ENCODE data around the gene TBC1D24.
"Not testable (repeated sequence)": the region's sequence is repeated elsewhere in the genome, so short reads cannot be mapped to it uniquely, and the experiment has no call there.

Gene TBC1D24

GRCh38 chr16:2469399-2470233 is 5.3 kb upstream of the TBC1D24 start:
- DNase-seq = no peak

GRCh38 chr16:2470234-2470601 is 4.7 kb upstream of the TBC1D24 start:
- DNase-seq = no peak

GRCh38 chr16:2470603-2471015 is 4.3 kb upstream of the TBC1D24 start:
- peak; percentile 50 for DNase-seq

GRCh38 chr16:2471016-2471652 is 3.8 kb upstream of the TBC1D24 start, which contains the start of gene NTN3:
TSS of gene NTN3 (plus strand) at chr16:2471297. CDS start at chr16:2471702, 405 bp downstream.
- no peak for DNase-seq

GRCh38 chr16:2471653-2472487 is 3.1 kb upstream of the TBC1D24 start:
- DNase-seq = no peak

- DNase-seq = no peak
Measured at GRCh38 chr16:2472488-2472864, 2.5 kb upstream of the TBC1D24 start.

GRCh38 chr16:2472885-2473445 is 2.0 kb upstream of the TBC1D24 start:
- DNase-seq = no peak

- DNase-seq = no peak
Measured at GRCh38 chr16:2473446-2473926, 1.4 kb upstream of the TBC1D24 start.

GRCh38 chr16:2473999-2474876 is 689 bp upstream of the TBC1D24 start:
- no peak for DNase-seq

GRCh38 chr16:2475413-2476344 is 752 bp downstream of the TBC1D24 start:
- DNase-seq = no peak

GRCh38 chr16:2476345-2476720 is 1.4 kb downstream of the TBC1D24 start:
- no peak for DNase-seq

GRCh38 chr16:2476741-2477140 is 1.8 kb downstream of the TBC1D24 start:
- no peak for DNase-seq

GRCh38 chr16:2477327-2477726 is 2.4 kb downstream of the TBC1D24 start:
- no peak for DNase-seq

GRCh38 chr16:2478279-2478678 is 3.4 kb downstream of the TBC1D24 start:
- DNase-seq = no peak

GRCh38 chr16:2479996-2480395 is 5.1 kb downstream of the TBC1D24 start:
- not testable (repeated sequence) for DNase-seq

- DNase-seq = no peak
Measured at GRCh38 chr16:2480948-2481347, 6.0 kb downstream of the TBC1D24 start.

GRCh38 chr16:2481676-2482075 is 6.7 kb downstream of the TBC1D24 start:
- no peak for DNase-seq

GRCh38 chr16:2482249-2482648 is 7.3 kb downstream of the TBC1D24 start:
- no peak for DNase-seq

- DNase-seq = no peak
Measured at GRCh38 chr16:2482708-2483534, 8.0 kb downstream of the TBC1D24 start.

Data from NCI-H1436 treated with DMSO at 0.1 percent for 48 hours (cell line).